Pancreas (tissue), 10 donors: ENCODE data around the gene COQ8B. TPM values are rescaled to one million over a fixed set of nuclear protein-coding genes. Genes with fewer than 3 reads are reported as not detected.

ENCODE experiments used
- ATAC-seq, 4 donors: fragments of 200-7000 bp; cut with Tn5 transposase; one replicate each; pipeline versions ENCODE4 v1.8.0 to v1.9.1; 2020; ENCODE audit warnings: mild to moderate bottlenecking in 4 of 4, moderate library complexity in 4 of 4
- DNase-seq, 6 donors: peaks; one replicate each; pipeline ENCODE4 v3.0.0-alpha.2; 2020
- FAIRE-seq: peaks from 2 replicates; lab custom pipeline; 2012; peaks lifted over from hg19 to GRCh38; lab: Jason Lieb, UNC
- H3K27ac ChIP-seq, 4 donors: fragments of 200-600 bp; sonication (generic); 1 replicate in 3 of 4; 2 replicates in 1 of 4; pipeline versions ENCODE4 v1.5.0 to v1.8.0; 2020
- H3K27me3 ChIP-seq, 4 donors: fragments of 200-600 bp; one replicate each; pipeline ENCODE4 v1.8.0; 2021
- H3K36me3 ChIP-seq, 3 donors: fragments of 200-600 bp; sonication (generic) in 1 of 3; one replicate each; pipeline versions ENCODE4 v1.5.0 to v1.8.0; 2020 to 2021
- H3K4me1 ChIP-seq, 3 donors: fragments of 200-600 bp; one replicate each; pipeline ENCODE4 v1.8.0; 2021
- H3K4me3 ChIP-seq, 4 donors: fragments of 200-600 bp; sonication (generic) in 2 of 4; one replicate each; pipeline versions ENCODE4 v1.5.0 to v1.8.0; 2020 to 2021
- H3K9me3 ChIP-seq, 4 donors: fragments of 200-600 bp; one replicate each; pipeline ENCODE4 v1.8.0; 2021
- WGBS, 2 donors: extraction: QIAGEN DNeasy Blood & Tissue Kit; methylation state at CpG; one replicate each; pipeline ENCODE4 v1.1.7; 2013; 5-methylcytosine and 5-hydroxymethylcytosine counted together
- intact Hi-C, 3 donors: fragments of 100-400 bp; cut with DNase I; formaldehyde crosslinking; loops; one replicate each; pipeline versions ENCODE4 v1.11.1 to v1.14.2; 2022
- polyA plus RNA-seq, 2 donors: library from polyadenylated mRNA; stranded (reverse); fragments of 200-250 nt; gene quantifications; one replicate each; pipeline ENCODE4 v1.2.3, GENCODE V29; 2013
- total RNA-seq, 6 donors: library from RNA; stranded (reverse); fragmentation: NEBNext Ultra II Directional in 4 of 6; extraction: Animal tissue kit (Norgen Biotek cat#: 25700) in 4 of 6; gene quantifications; one replicate each; pipeline versions ENCODE4 v1.2.1 to v1.2.4, GENCODE V29; 2021 to 2023
- TF ChIP-seq, protein P1 (sequence below), 4 donors: fragments of 200-600 bp; sonication (generic) in 3 of 4; IDR thresholded peaks; one replicate each; pipeline versions ENCODE4 v1.5.0 to v1.8.0; 2021; ENCODE audit warnings: antibody characterized with exemption in 4 of 4
- donor health status: healthy with polysubstance abuse.
- donor health status: DM: no; HTN: no; CAD: no; lungs with moderate emphysema.
- donor health status: DM: no; HTN: no; CAD: no.
- donor health status: control.
- donor health status: control.
- donor health status: Bipolar disorder and iron deficiency.
- donor health status: DM: yes; HTN: yes; CAD: no.
- donor health status: DM: no; HTN: no; CAD: no.
- donor health status: DM: no; HTN: no; CAD: no.
- donor health status: DM: yes; HTN: yes; CAD: no.

The COQ8B gene
- total and polyA plus RNA-seq, 8 donors = 12.7 to 44.2 (median 18.0) TPM

DNA sequence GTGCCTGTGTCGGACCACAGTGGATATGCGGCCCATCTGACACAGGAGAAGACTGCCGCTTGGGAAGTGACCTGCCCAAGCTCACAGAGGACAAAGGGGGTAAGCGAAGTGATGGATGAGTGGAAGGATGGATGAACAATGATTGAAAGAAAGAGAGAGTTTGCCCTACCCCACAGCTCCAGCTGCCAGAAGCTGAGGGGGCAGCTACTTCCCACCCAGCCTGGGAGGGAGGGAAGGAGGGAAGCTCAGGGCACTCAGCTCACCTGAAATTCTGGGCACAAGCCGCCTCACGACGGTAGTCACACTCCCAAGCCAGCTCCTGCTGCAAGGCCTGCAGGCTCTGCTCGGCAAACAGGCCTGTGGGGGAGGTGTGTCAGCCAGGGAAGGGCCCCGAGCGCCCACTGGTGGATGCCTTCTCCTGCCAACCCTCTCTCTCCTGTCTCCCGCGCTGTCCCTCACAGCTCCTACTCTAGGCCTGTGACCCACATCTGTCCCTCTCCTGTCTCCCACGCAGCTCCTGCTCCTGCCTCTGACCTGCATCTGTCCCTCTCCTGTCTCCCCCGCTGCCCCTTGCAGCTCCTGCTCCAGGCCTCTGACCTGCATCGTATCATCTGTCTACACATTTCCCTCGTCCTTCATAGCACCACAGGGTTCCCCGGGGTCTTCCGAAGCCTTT lies 14.2 kb downstream of the COQ8B start:
- peak in 3 of 4 donors; percentile 81 to 82 (median 82) for ATAC-seq
- WGBS, 2 donors = 69 to 79% methylated on average over 18 of the region's 18 CpGs
- no peak for FAIRE-seq

DNA sequence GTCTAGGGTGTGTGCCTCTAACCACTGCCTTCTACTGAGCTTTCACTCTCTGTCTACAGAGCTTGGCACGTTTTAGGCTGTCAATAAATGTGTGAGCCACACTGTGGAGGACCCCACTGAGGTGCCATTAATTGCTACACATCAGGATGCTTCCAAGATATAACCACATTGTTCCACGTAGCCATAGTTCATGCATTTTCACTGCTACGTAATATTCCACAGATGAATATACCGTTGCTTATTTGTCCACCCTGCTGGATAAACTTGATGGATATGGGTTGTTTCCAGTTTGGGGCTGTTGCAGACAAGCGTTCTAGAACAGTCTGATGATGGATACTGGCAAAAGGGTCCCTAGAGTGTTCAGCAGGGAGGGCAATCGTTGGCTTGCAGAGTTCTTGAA lies 14.9 kb downstream of the COQ8B start:
- FAIRE-seq (no peak), ATAC-seq (no peak), DNase-seq (no peak)
- no peaks in the 10 kb centered on the region for H3K9me3 ChIP-seq
- TF ChIP-seq, protein P1, sequence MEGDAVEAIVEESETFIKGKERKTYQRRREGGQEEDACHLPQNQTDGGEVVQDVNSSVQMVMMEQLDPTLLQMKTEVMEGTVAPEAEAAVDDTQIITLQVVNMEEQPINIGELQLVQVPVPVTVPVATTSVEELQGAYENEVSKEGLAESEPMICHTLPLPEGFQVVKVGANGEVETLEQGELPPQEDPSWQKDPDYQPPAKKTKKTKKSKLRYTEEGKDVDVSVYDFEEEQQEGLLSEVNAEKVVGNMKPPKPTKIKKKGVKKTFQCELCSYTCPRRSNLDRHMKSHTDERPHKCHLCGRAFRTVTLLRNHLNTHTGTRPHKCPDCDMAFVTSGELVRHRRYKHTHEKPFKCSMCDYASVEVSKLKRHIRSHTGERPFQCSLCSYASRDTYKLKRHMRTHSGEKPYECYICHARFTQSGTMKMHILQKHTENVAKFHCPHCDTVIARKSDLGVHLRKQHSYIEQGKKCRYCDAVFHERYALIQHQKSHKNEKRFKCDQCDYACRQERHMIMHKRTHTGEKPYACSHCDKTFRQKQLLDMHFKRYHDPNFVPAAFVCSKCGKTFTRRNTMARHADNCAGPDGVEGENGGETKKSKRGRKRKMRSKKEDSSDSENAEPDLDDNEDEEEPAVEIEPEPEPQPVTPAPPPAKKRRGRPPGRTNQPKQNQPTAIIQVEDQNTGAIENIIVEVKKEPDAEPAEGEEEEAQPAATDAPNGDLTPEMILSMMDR (IDR thresholded peaks at IDR 0.05) = no peak
- peaks cover 4 to 14% (median 4%) of the 10 kb centered on the region in 3 donors for H3K36me3 ChIP-seq
- no peaks in the 10 kb centered on the region for H3K27me3 ChIP-seq
- no peaks in the 10 kb centered on the region for H3K4me1 ChIP-seq
- intact Hi-C loops = no loop called here
- 93 to 96% methylated on average over 6 of the region's 6 CpGs for WGBS, 2 donors
- no peak overlapping the region for H3K27ac ChIP-seq
- no peak overlapping the region for H3K4me3 ChIP-seq

More for the DNA sequence above, 14.2 kb downstream of the COQ8B start:
- Histone ChIP-seq H3K9me3 (no peaks in the 10 kb centered on the region), H3K27me3 (no peaks in the 10 kb centered on the region), H3K27ac (no peak overlapping the region), H3K4me1 (no peaks in the 10 kb centered on the region), H3K4me3 (no peak overlapping the region), H3K36me3 (peaks cover 4 to 14% (median 4%) of the 10 kb centered on the region in 3 donors)
- intact Hi-C loops = no loop called here
- TF ChIP-seq, protein P1 (IDR thresholded peaks at IDR 0.05) = no peak
- no peak for DNase-seq

DNA sequence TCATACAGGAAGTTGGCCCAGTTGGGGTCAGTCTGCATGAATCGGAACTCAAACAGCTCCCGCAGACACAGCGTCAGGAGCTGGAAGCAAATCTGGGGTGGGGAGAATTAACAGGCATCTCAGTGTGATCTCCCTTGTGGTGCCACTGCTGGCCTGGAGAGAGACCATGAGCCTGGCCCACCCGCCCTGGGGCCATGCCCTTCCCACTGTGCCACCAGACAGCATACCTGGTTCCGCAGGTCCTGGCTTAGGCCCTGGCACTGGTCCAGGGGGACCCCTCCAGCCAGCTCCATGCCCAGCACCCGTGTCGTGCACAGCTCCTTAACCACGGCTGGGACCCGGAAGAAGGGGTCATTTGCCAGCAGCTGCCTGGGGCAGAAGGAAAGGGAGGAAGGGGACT lies 16.6 kb downstream of the COQ8B start:
- intact Hi-C loops = no loop called here
- Histone ChIP-seq H3K4me1 (no peaks in the 10 kb centered on the region), H3K9me3 (no peaks in the 10 kb centered on the region), H3K27ac (no peak overlapping the region), H3K27me3 (no peaks in the 10 kb centered on the region), H3K4me3 (no peak overlapping the region), H3K36me3 (peaks cover 4 to 9% (median 4%) of the 10 kb centered on the region in 3 donors)
- no peak for FAIRE-seq
- ATAC-seq = no peak
- DNase-seq = peak in 1 of 6 donors; percentile 59
- TF ChIP-seq, protein P1 (IDR thresholded peaks at IDR 0.05) = no peak
- WGBS, 2 donors = 94 to 95% methylated on average over 9 of the region's 9 CpGs

DNA sequence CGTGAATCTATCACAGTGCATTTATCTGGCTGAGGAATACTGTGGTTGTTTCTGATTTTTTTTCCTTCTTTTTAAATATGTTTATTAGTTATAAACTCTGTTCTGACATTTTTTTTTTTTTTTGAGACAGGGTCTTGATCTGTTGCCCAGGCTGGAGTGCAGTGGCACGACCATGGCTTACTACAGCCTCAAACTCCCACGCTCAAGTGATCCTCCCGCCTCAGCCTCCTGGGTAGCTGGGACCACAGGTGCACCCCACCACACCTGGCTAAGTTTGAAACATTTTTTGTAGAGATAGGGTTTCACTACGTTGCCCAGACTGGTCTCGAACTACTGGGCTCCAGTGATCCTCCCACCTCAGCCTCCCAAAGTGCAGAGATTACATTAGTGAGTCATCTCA lies 19.7 kb downstream of the COQ8B start:
- Histone ChIP-seq H3K27ac (no peak overlapping the region), H3K9me3 (no peaks in the 10 kb centered on the region), H3K4me3 (no peak overlapping the region), H3K27me3 (no peaks in the 10 kb centered on the region), H3K36me3 (no peaks in the 10 kb centered on the region), H3K4me1 (no peaks in the 10 kb centered on the region)
- TF ChIP-seq, protein P1 (IDR thresholded peaks at IDR 0.05) = no peak
- DNase-seq (no peak), FAIRE-seq (no peak), ATAC-seq (no peak)
- intact Hi-C loops = no loop called here
- WGBS, 2 donors = 98% methylated on average over 6 of the region's 6 CpGs

DNA sequence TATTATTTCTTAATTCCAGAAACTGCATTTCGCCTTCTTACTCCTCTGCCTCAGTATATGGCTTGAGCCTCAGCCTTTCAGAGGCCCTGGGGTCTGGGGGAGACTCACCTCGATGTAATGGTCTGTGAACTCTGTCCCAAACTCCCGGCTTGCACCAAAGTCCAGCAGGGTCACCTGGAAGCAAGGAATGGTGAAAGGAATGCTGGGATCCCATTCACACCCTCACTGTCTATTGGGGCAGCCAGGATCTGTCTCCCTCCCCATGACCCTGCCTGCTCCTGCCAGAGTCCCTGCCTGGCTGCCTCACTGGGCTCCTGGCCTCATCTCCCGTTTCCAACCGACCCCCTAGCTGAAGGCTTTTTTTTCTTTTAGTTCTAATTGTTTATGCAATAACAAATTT lies 20.8 kb downstream of the COQ8B start:
- no peaks in the 10 kb centered on the region for H3K36me3 ChIP-seq
- WGBS, 2 donors = 94 to 97% methylated on average over 5 of the region's 5 CpGs
- ATAC-seq = no peak

More for the DNA sequence above, 20.8 kb downstream of the COQ8B start:
- Histone ChIP-seq H3K27ac (no peak overlapping the region), H3K27me3 (no peaks in the 10 kb centered on the region), H3K4me3 (no peak overlapping the region), H3K9me3 (no peaks in the 10 kb centered on the region), H3K4me1 (peaks cover 0 to 2% (median 0%) of the 10 kb centered on the region in 3 donors)
- TF ChIP-seq, protein P1 (IDR thresholded peaks at IDR 0.05) = no peak
- FAIRE-seq (no peak), DNase-seq (no peak)
- intact Hi-C loops = no loop called here
